GM23338 (cell line): ENCODE data around the gene DCAF4. TPM values are rescaled to one million over a fixed set of nuclear protein-coding genes. Genes with fewer than 3 reads are reported as not detected.
A peak's percentile ranks its signal among the peaks of the same experiment; 100 is the strongest.

Experiments
- ATAC-seq: fragments of 200-7000 bp; cut with Tn5 transposase; 3 replicates; pipeline ENCODE4 v1.9.1; 2020
- DNase-seq: peaks from one replicate; pipeline ENCODE4 v3.0.0-alpha.2; 2015; ENCODE audit warnings: low spot score
- H2AFZ ChIP-seq: fragments of 200-600 bp; sonication (generic); 2 replicates; pipeline ENCODE4 v1.8.0; 2016; ENCODE audit warnings: antibody characterized with exemption, mild to moderate bottlenecking, moderate library complexity
- H3F3A ChIP-seq: fragments of 200-600 bp; sonication (generic); replicated peaks from 2 replicates; pipeline ENCODE4 v1.8.0; 2017; ENCODE audit warnings: antibody characterized with exemption, mixed run types, low read depth
- H3K27ac ChIP-seq: fragments of 200-600 bp; sonication (generic); 2 replicates; pipeline ENCODE4 v1.6.1; 2016; ENCODE audit warnings: low read depth
- H3K27me3 ChIP-seq: fragments of 200-600 bp; sonication (generic); 2 replicates; pipeline ENCODE4 v1.8.0; 2016; ENCODE audit warnings: mild to moderate bottlenecking, mixed run types, moderate library complexity; ENCODE audit not compliant: insufficient read depth
- H3K36me3 ChIP-seq: fragments of 200-600 bp; sonication (generic); 2 replicates; pipeline ENCODE4 v1.8.0; 2016; ENCODE audit warnings: mild to moderate bottlenecking; ENCODE audit not compliant: insufficient read depth
- H3K4me1 ChIP-seq: fragments of 200-600 bp; sonication (generic); 2 replicates; pipeline ENCODE4 v1.8.0; 2016; ENCODE audit warnings: mild to moderate bottlenecking, moderate library complexity; ENCODE audit not compliant: insufficient read depth
- H3K4me2 ChIP-seq: fragments of 200-600 bp; sonication (generic); 2 replicates; pipeline ENCODE4 v1.7.1; 2017; ENCODE audit warnings: mixed run types
- H3K4me3 ChIP-seq: fragments of 200-600 bp; sonication (generic); 2 replicates; pipeline ENCODE4 v1.6.1; 2016; ENCODE audit warnings: mixed run types
- H3K79me2 ChIP-seq: fragments of 200-600 bp; sonication (generic); replicated peaks from 2 replicates; pipeline ENCODE4 v1.8.0; 2017; ENCODE audit warnings: mild to moderate bottlenecking; ENCODE audit not compliant: insufficient read depth
- H3K9me2 ChIP-seq: fragments of 200-600 bp; sonication (generic); 2 replicates; pipeline ENCODE4 v1.8.0; 2017; ENCODE audit not compliant: insufficient read depth
- H4K20me1 ChIP-seq: fragments of 200-600 bp; sonication (generic); replicated peaks from 2 replicates; pipeline ENCODE4 v1.8.0; 2017; ENCODE audit warnings: mild to moderate bottlenecking; ENCODE audit not compliant: insufficient read depth
- H3K27ac Mint-ChIP-seq: 2 replicates; pipeline ENCODE4 v1.8.0; 2020; ENCODE audit warnings: inconsistent platforms, mild to moderate bottlenecking, moderate library complexity, mixed read lengths
- H3K27me3 Mint-ChIP-seq: 3 replicates; pipeline ENCODE4 v1.8.0; 2022; ENCODE audit warnings: low read depth, mild to moderate bottlenecking, moderate library complexity, mixed read lengths, inconsistent platforms; ENCODE audit not compliant: insufficient read depth, poor library complexity
- H3K36me3 Mint-ChIP-seq: 3 replicates; pipeline ENCODE4 v1.8.0; 2021; ENCODE audit warnings: low read depth, mild to moderate bottlenecking, inconsistent platforms, moderate library complexity, mixed read lengths
- H3K4me1 Mint-ChIP-seq: 3 replicates; pipeline ENCODE4 v1.8.0; 2020; ENCODE audit warnings: mild to moderate bottlenecking, inconsistent platforms, mixed read lengths
- H3K4me3 Mint-ChIP-seq: 3 replicates; pipeline ENCODE4 v1.8.0; 2021; ENCODE audit warnings: moderate library complexity, mild to moderate bottlenecking, inconsistent platforms, mixed read lengths
- H3K9me3 Mint-ChIP-seq: 3 replicates; pipeline ENCODE4 v1.8.0; 2020; ENCODE audit warnings: moderate library complexity, mild to moderate bottlenecking, inconsistent platforms, mixed read lengths
- ETS1 ChIP-seq: IDR thresholded peaks from 2 replicates; pipeline ENCODE4 v1.6.1; 2016; ENCODE audit warnings: antibody characterized with exemption
- NANOG ChIP-seq: IDR thresholded peaks from 2 replicates; pipeline ENCODE4 v1.6.1; 2016; ENCODE audit warnings: antibody characterized with exemption, borderline replicate concordance
- POLR2AphosphoS5 ChIP-seq: IDR thresholded peaks from 2 replicates; pipeline ENCODE4 v1.6.1; 2016; ENCODE audit warnings: antibody characterized with exemption, low read depth
- STAT1 ChIP-seq: IDR thresholded peaks from one replicate; pipeline ENCODE4 v1.6.1; 2016; ENCODE audit warnings: antibody characterized with exemption; ENCODE audit not compliant: unreplicated experiment
- ZNF114 ChIP-seq: fragments of 250-450 bp; sonication (Bioruptor Pico); IDR thresholded peaks from 2 replicates; pipeline ENCODE4 v1.5.0; 2020; ENCODE audit warnings: mild to moderate bottlenecking, moderate library complexity
- ZNF462 ChIP-seq: fragments of 250-450 bp; sonication (Bioruptor Pico); IDR thresholded peaks from 2 replicates; pipeline ENCODE4 v1.5.0; 2020; ENCODE audit warnings: mild to moderate bottlenecking, moderate library complexity
- polyA plus RNA-seq: library from polyadenylated mRNA; unstranded; fragments of >200 nt; fragmentation: Nextera tagmentation; extraction: Ambion mirVana; gene quantifications from 2 replicates; pipeline ENCODE4 v1.2.1, GENCODE V29; 2016
- total RNA-seq: library from RNA; depleted of rRNA; stranded (reverse); fragments of >200 nt; shearing (Covaris generic); gene quantifications from 2 replicates; pipeline ENCODE4 v1.2.3, GENCODE V29; 2014
- TF ChIP-seq, protein P1 (sequence below), 2 experiments: fragments of 200-600 bp in 1 of 2; sonication (generic) in 1 of 2; conservative IDR thresholded peaks; 2 replicates each; pipeline versions ENCODE4 v1.5.1 to v1.6.1; 2016 to 2017; ENCODE audit warnings: antibody characterized with exemption in 2 of 2, low read depth in 2 of 2, mild to moderate bottlenecking in 2 of 2, moderate library complexity in 1 of 2

Gene DCAF4
- total and polyA plus RNA-seq, 2 experiments from 2014 or later: 17.5 to 39.3 TPM

- TF ChIP-seq POLR2AphosphoS5 (no peak), ZNF462 (peak; percentile 41; the same call in 1 of the 2 replicates)
- no peak overlapping the region for H2AFZ ChIP-seq
- H3K27ac ChIP-seq: peak overlapping the region; percentile 71; the same call in 1 of the 2 replicates
- peaks cover 46% of the 10 kb centered on the region for H3K4me1 ChIP-seq
- H3K36me3 Mint-ChIP-seq: peaks cover 4% of the 10 kb centered on the region
- H3K4me1 Mint-ChIP-seq: peaks cover 53% of the 10 kb centered on the region
- no peak overlapping the region for H3K4me3 ChIP-seq
- peak; percentile 19 for ATAC-seq
- peaks cover 15% of the 10 kb centered on the region; the same call in 2 of the 3 replicates for H3K9me3 Mint-ChIP-seq
- H3K9me2 ChIP-seq: 0 out of 2 replicates have a peak, but pooled peaks cover 13% of the 10 kb centered on the region
- H3K27ac Mint-ChIP-seq: no peak overlapping the region
- no peaks in the 10 kb centered on the region for H4K20me1 ChIP-seq
- H3F3A ChIP-seq: no peaks in the 10 kb centered on the region
- H3K27me3 ChIP-seq: peaks cover 32% of the 10 kb centered on the region
- no peaks in the 10 kb centered on the region for H3K79me2 ChIP-seq
- peaks cover 28% of the 10 kb centered on the region for H3K27me3 Mint-ChIP-seq
- H3K36me3 ChIP-seq: no peaks in the 10 kb centered on the region
- H3K4me3 Mint-ChIP-seq: no peak overlapping the region
- peak; percentile 64 for DNase-seq
- H3K4me2 ChIP-seq: peak overlapping the region; percentile 48; the same call in 1 of the 2 replicates
Measured at GRCh38 chr14:72887514-72887913, 38.8 kb upstream of the DCAF4 start.

DNA sequence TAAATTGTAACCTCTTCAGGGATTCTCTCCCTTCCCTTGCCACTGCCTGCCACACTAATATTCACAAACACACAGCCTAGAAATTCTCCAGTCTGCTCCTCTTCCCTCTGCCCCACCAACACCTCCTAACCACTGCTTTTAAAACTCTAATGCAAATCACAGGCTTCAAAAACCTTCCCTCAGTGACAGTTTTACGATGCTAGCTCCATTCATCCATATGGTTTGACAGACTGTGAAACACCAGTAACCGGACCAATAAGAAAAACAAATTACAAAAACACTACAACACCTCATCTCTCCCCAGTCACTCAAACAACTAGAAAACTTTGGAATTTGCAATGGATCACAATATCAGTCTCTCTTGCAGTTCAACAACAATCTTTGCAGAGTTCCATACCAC is 38.1 kb upstream of the DCAF4 start:
- Histone ChIP-seq H4K20me1 (no peaks in the 10 kb centered on the region), H3K4me2 (peak overlapping the region; percentile 48), H3K4me1 (peaks cover 46% of the 10 kb centered on the region), H3K9me2 (0 out of 2 replicates have a peak, but pooled peaks cover 13% of the 10 kb centered on the region), H3K4me3 (no peak overlapping the region), H3K36me3 (no peaks in the 10 kb centered on the region), H2AFZ (no peak overlapping the region), H3F3A (no peaks in the 10 kb centered on the region), H3K79me2 (no peaks in the 10 kb centered on the region), H3K27ac (no peak overlapping the region), H3K27me3 (peaks cover 39% of the 10 kb centered on the region)
- Mint-ChIP-seq H3K36me3 (peaks cover 4% of the 10 kb centered on the region), H3K9me3 (peaks cover 15% of the 10 kb centered on the region; the same call in 2 of the 3 replicates), H3K27ac (no peak overlapping the region), H3K27me3 (peaks cover 31% of the 10 kb centered on the region), H3K4me3 (no peak overlapping the region; the same call in 2 of the 3 replicates), H3K4me1 (peaks cover 51% of the 10 kb centered on the region)
- ATAC-seq (no peak), DNase-seq (no peak)
- TF ChIP-seq POLR2AphosphoS5 (no peak), ZNF114 (CRISPR knock-in tag) (no peak), NANOG (no peak), STAT1 (no peak), ETS1 (no peak)
- TF ChIP-seq, protein P1, sequence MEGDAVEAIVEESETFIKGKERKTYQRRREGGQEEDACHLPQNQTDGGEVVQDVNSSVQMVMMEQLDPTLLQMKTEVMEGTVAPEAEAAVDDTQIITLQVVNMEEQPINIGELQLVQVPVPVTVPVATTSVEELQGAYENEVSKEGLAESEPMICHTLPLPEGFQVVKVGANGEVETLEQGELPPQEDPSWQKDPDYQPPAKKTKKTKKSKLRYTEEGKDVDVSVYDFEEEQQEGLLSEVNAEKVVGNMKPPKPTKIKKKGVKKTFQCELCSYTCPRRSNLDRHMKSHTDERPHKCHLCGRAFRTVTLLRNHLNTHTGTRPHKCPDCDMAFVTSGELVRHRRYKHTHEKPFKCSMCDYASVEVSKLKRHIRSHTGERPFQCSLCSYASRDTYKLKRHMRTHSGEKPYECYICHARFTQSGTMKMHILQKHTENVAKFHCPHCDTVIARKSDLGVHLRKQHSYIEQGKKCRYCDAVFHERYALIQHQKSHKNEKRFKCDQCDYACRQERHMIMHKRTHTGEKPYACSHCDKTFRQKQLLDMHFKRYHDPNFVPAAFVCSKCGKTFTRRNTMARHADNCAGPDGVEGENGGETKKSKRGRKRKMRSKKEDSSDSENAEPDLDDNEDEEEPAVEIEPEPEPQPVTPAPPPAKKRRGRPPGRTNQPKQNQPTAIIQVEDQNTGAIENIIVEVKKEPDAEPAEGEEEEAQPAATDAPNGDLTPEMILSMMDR (conservative IDR thresholded peaks at IDR 0.05; ENCODE audit: low read depth in 2 of 2): no peak
